Urothelium cell line (cell line): ENCODE results near the gene GRIA1.
"Not testable (repeated sequence)": the region's sequence is repeated elsewhere in the genome, so short reads cannot be mapped to it uniquely, and the experiment has no call there.

Source experiments
- DNase-seq: peaks from one replicate; pipeline ENCODE4 v3.0.0; 2011; ENCODE audit warnings: low spot score, mixed read lengths
- FAIRE-seq: peaks from 2 replicates; lab custom pipeline; 2011; peaks lifted over from hg19 to GRCh38; lab: Jason Lieb, UNC

The GRIA1 gene

GRCh38 chr5:153813901-153814300 lies 323.4 kb downstream of the GRIA1 start:
- FAIRE-seq (no peak), DNase-seq (no peak)

DNA sequence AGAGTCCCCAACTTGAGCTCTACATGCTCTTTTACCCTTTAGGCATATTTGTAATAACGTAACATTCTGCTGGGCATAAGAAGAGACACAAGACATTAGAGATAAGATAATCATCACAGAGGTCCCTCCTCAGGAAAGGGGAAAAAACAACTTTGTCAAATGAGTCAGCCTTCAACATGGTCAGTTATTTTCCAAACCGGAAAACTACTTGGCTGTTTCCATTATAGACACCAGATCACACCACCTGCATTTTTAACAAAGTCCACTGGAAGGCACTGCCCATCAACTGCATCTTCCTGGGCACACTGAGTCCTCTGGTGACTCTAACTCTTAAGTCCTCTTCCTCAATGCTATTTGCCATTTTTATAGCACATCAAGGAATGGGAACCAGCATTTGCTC lies 326.4 kb downstream of the GRIA1 start:
- FAIRE-seq = no peak

DNA sequence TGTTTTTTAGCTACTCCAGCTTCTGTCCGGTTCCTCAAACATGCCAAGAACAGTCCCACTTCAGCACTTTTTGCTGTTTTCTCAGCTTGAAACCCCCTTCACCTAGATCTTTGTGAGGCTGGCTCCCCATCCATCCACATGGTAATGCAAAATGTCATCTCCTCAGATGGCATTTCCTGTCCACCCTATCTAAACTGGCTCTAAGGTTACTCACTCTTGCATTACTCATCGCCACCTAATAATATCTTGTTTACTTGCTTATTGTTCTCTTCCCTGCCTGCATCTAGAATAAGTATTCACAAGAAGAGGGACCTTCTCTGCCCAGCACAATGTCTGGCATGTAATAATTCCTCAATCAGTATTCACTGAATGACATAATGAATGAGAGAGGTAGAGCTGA lies 328.2 kb downstream of the GRIA1 start:
- DNase-seq = no peak
- no peak for FAIRE-seq

More for the DNA sequence above, 326.4 kb downstream of the GRIA1 start:
- DNase-seq = no peak

- DNase-seq (no peak), FAIRE-seq (no peak)
These were observed 332.6 kb downstream of the GRIA1 start for GRCh38 chr5:153823036-153823435.

DNA sequence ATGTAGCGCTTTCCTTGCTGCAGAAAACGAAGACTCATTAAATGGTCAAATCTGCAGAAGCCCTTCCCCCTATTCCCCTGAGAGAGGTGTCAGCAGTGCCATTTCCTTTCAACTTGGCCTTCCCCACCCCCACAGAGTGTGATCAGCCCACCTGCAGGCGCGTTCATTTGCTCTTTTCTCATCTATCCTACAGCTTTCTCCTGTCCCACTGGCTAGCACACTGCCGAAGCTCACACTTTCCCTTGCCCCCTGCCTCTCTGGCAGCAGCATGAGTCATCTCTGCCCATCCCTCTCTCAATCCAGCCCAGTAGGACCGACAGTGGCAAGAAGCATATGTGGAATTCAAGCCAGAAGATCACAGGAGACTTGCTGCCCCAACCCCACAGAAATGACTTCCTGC lies 334.4 kb downstream of the GRIA1 start:
- FAIRE-seq (no peak), DNase-seq (peak; percentile 15)

DNA sequence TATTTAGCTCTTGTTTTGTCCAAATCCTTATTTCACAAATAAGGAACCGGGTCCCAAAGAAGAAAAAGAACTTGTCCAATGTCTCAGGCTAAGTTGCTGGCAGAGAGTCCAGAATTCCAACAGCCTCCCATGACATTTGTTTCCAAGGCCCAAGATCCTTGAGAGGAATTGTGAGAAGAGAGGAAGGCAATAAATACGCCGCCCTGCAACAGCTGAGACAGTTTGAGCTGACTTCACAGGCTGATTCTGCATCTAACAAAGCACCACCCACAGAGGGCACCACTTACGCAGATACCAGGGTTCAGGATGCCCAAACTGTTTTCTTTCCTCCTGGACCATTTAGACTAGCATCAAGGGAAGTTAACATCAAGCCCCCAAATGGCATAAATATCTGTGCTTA lies 336.9 kb downstream of the GRIA1 start:
- DNase-seq = no peak

DNA sequence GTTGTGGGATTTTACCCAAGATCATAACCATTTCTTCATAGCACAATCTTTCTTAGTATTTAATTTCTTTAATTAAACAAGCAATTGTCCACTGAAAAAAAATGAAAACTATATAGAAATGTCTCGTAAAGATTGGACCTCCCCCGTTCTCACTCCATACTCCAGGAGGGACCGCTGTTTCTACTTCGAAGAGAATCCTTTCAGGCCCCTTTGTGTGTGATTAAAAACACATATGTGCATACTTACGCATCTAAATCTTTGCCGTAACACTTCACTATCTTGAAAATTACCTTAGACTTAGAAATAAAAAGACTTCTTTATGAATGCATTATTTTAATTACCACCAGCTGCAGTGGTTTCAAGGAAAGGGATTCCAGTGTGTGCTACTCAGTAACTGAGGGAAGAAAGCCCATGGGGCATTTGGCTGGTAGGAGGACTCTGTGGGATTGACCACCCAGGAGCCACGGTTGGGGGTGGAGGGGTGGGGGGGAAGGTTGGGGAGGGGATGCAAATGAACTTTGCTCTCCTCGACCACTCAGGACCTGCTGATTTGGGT lies 339.1 kb downstream of the GRIA1 start:
- FAIRE-seq (no peak), DNase-seq (no peak)

More for the DNA sequence above, 336.9 kb downstream of the GRIA1 start:
- FAIRE-seq = no peak

GRCh38 chr5:153831973-153832372 lies 341.5 kb downstream of the GRIA1 start:
- peak; percentile 37 for DNase-seq
- no peak for FAIRE-seq

DNA sequence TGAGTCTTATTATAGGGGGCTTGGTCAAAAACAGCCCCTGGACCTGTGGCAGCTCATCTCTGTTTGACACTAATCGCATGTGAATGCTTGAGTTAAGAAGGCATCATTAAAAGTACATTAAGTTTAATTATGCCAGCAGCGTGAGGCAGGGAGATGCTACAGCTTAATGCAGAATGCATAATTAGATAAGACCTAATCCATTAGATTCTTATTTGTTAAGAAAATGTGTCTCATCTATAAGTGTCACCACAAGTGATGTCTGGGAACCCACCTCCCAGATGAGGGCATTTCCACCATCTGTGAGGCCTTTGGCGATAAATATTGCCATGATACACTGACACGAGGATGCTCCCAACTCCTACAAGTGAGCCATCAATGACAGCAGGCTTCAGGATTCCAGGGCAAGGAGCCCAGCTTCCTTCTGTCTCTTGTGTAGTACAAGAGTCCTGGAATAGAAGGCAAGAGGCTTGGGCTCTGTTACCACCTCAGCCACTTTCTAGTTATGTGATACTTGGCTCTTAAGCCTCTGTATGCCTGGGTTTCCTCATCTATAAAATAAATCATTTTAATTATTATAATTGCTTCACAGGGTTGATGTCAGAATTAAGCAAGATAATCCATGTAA lies 345.5 kb downstream of the GRIA1 start:
- DNase-seq (no peak), FAIRE-seq (no peak)

DNA sequence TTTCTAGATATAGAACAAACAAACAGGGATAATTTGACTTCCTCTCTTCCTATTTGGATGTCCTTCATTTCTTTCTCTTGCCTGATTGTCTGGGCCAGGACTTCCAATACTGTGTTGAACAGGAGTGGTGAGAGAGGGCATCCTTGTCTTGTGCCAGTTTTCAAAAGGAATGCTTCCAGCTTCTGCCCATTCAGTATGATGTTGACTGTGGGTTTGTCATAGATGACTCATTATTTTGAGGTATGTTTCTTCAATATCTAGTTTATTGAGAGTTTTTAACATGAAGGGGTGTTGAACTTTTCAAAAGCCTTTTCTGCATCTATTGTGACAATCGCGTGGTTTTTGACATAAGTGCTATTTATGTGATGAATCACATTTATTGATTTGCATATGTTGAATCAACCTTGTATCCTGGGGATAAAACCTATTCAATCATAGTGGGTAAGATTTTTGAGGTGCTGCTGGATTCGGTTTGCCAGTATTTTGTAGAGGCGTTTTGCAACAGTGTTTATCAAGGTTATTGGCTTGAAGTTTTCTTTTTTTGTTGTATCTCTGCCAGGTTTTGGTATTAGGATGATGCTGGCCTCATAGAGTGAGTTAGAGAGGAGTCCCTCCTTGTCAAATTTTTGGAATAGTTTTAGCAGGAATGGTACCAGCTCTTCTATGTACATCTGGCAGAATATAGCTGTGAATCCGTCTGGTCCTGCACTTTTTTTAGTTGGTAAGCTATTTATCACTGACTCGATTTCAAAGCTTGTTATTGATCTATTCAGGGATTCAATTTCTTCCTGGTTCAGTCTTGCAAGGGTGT lies 359.0 kb downstream of the GRIA1 start:
- not testable (repeated sequence) for DNase-seq, FAIRE-seq

- no peak for FAIRE-seq
- no peak for DNase-seq
These were observed 369.9 kb downstream of the GRIA1 start for GRCh38 chr5:153860195-153860886.

GRCh38 chr5:153862906-153863305 lies 372.4 kb downstream of the GRIA1 start:
- not testable (repeated sequence) for FAIRE-seq, DNase-seq
